Activated CD8-positive, alpha-beta memory T cell treated with anti-CD3 and anti-CD28 coated beads for 4 hours (primary cell): ENCODE measurements around the gene SNX30.

Experiments used
- DNase-seq, 2 donors: peaks; one replicate each; pipeline ENCODE4 v3.0.0-alpha.2; 2020; ENCODE audit warnings: low read depth in 2 of 2

The SNX30 gene

GRCh38 chr9:112783551-112783954, 33.0 kb downstream of the SNX30 start:
- DNase-seq = no peak

- no peak for DNase-seq
Observed at GRCh38 chr9:112784020-112784785, 33.6 kb downstream of the SNX30 start.

- DNase-seq = no peak
Observed at GRCh38 chr9:112785986-112786385, 35.4 kb downstream of the SNX30 start.

- no peak for DNase-seq
Observed at GRCh38 chr9:112786829-112787520, 36.4 kb downstream of the SNX30 start.

- DNase-seq = no peak
Observed at GRCh38 chr9:112787978-112788377, 37.4 kb downstream of the SNX30 start.

- DNase-seq = no peak
Observed at GRCh38 chr9:112789473-112789872, 38.9 kb downstream of the SNX30 start.

GRCh38 chr9:112789891-112790774, 39.6 kb downstream of the SNX30 start:
- DNase-seq = no peak

- no peak for DNase-seq
Observed at GRCh38 chr9:112792670-112793069, 42.1 kb downstream of the SNX30 start.

- peak; percentile 67 to 71 for DNase-seq
Observed at GRCh38 chr9:112793213-112793810, 42.8 kb downstream of the SNX30 start.

GRCh38 chr9:112794731-112795130, 44.2 kb downstream of the SNX30 start:
- DNase-seq = no peak

- no peak for DNase-seq
Observed at GRCh38 chr9:112795921-112796320, 45.4 kb downstream of the SNX30 start.

GRCh38 chr9:112796485-112796884, 45.9 kb downstream of the SNX30 start:
- no peak for DNase-seq

- DNase-seq = no peak
Observed at GRCh38 chr9:112809351-112809848, 58.8 kb downstream of the SNX30 start.

- no peak for DNase-seq
Observed at GRCh38 chr9:112809906-112810305, 59.3 kb downstream of the SNX30 start.

- no peak for DNase-seq
Observed at GRCh38 chr9:112810696-112811490, 60.3 kb downstream of the SNX30 start.

GRCh38 chr9:112811518-112811917, 61.0 kb downstream of the SNX30 start:
- no peak for DNase-seq

GRCh38 chr9:112815868-112816267, 65.3 kb downstream of the SNX30 start:
- DNase-seq = no peak

- no peak for DNase-seq
Observed at GRCh38 chr9:112817860-112818203, 67.3 kb downstream of the SNX30 start.

GRCh38 chr9:112819635-112820496, 69.3 kb downstream of the SNX30 start:
- DNase-seq = no peak

- DNase-seq = no peak
Observed at GRCh38 chr9:112820881-112821280, 70.3 kb downstream of the SNX30 start.
